ENCODE results near the gene NLK.
"Not testable (repeated sequence)": the region's sequence is repeated elsewhere in the genome, so short reads cannot be mapped to it uniquely, and the experiment has no call there.

NLK gene

GRCh38 chr17:28206292-28206691 lies 163.8 kb downstream of the NLK start:
- no peak for DNase-seq

DNA sequence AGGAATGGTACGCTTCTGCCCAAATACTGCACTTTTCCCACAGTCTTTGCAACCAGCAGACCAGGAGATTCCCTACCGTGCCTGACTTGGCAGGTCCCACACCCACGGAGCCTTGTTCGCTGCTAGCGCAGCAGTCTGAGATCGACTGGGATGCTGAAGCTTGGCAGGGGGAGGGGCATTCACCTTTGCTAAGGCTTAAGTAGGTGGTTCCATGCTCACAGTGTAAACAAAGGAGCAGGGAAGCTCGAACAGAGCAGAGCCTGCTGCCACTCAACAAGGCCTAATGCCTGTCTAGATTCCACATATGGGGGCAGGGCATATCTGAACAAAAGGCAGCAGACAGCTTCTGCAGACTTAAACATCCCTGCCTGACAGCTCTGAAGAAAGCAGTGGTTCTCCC lies 169.3 kb downstream of the NLK start:
- no peak for DNase-seq

GRCh38 chr17:28213578-28213977 lies 171.1 kb downstream of the NLK start:
- not testable (repeated sequence) for DNase-seq

DNA sequence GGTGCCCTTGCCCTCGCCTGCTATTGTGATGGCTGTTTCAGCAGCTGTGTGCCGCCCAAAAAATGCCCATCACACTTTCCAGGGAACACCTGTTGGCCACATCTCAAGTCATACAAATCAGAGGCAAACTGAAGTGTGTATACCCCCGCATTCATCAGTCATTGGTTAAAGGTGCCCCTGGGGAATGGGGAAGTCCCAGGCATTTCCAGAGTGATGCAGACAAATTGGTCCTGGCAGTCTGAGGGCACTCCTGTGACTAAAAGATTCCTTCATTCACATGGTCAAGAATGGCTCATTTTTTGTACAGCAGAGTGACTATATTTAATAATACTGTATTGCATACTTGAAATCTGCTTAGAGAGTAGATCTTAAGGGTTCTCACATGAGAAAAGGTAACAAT lies 173.6 kb downstream of the NLK start:
- no peak for DNase-seq

DNA sequence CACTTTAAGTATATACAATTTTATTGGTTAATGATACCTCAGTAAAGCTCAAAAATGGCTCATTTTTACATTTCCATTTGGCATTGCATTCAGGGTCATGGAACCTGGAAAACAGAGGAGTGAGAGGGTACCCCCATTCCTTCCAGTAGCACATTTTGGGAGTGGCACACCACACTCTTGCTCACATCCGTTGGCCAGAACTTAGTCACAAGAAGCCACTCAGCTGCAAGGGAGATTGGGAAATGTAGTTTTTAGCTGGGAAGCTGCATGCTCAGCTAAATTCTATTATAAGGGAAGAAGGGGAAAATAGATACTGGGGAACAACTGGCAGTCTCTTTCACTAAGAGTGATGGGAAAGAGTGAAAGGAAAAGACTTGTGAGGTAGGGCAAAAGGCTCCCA lies 174.1 kb downstream of the NLK start:
- no peak for DNase-seq

DNA sequence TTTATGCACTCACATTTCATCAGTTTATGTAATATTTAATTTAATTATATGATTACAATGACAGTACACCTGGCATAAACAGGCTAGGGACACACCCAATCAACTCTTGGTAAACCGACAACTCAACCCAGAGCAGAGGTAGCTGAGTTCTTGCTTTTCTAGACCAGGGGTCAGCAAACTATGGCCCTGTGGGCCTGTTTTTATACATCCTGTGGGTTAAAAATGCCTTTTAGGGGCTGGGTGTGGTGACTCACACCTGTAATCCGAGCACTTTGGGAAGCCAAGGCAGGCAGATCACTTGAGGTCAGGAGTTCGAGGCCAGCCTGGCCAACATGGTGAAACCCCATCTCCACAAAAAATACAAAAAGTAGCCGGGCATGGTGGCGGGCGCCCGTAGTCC lies 177.3 kb downstream of the NLK start:
- DNase-seq: no peak

DNA sequence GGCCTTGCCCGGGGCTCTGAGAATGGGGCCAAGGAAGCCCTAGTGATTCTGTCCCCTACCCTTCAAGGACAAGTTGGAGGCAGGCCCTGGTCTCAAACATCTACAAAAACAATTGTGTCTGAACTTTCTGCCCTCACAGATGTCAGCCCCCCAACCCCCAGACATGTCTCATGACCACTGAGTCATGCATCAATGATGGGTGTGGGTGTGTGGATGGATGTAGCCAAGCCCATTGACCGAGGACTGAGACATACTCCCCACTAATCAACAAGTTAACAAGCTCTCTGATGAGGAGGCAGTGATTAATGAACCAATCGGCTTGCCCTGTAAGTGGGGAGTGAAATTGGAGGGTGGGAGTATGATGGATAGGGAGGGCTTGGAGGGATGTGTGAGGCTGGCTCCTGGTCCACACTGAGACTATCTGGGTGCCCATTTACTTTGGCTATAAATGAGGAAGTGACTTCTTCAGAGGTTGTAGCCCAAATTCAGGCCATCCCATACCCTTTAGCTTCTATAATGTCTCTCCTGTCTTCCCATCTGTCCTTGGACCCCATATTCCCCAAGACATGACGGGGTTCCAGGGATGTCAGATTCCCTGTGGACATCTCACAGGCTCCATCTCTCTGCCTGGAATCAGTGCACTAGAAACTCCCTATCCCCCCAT lies 179.4 kb downstream of the NLK start:
- DNase-seq: no peak

DNA sequence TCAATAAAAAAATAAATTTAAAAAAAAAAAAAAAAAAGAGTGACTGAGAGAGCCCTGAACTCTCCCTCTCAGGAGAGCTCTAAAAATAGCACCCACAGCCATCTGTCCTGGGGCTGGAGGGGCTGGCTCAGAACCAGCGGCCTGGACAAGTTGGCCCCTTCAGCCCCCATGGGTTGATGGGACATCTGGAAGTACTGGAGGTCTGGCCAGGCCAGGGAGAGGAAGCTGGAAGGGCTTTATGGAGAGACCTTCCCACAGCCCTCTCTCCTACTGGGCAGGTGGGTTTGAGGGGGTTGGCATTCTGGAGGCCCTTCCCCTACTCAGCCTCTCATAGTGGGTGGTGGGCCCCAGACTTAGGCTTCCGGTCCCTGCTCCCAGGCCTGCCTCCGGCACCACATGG lies 182.8 kb downstream of the NLK start:
- DNase-seq: no peak

DNA sequence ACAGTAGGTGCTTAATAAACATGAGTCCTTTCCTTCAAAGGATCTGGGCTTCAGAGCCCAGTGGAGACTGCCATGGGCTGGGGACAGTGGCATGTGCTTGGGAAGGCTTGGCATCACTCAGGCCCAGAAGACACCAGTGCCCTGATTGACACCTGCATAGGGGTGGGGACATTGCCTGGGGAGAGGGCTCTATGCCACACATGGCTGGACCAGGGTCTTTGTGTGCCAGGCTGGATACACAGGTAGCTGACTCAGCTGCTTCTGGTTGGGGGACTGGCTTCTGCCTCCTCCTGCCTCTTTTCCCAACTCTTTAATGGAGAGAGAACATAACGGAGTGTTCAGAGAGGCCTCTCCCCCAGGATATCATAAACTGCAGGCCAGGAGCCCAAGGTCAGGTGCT lies 183.4 kb downstream of the NLK start:
- DNase-seq: no peak

GRCh38 chr17:28226563-28227315 lies 184.3 kb downstream of the NLK start:
- DNase-seq: no peak

GRCh38 chr17:28227316-28228108 lies 185.0 kb downstream of the NLK start:
- DNase-seq: no peak

GRCh38 chr17:28228109-28228840 lies 185.8 kb downstream of the NLK start:
- DNase-seq: no peak

- DNase-seq: no peak
Measured at GRCh38 chr17:28228986-28229729, 186.7 kb downstream of the NLK start.

DNA sequence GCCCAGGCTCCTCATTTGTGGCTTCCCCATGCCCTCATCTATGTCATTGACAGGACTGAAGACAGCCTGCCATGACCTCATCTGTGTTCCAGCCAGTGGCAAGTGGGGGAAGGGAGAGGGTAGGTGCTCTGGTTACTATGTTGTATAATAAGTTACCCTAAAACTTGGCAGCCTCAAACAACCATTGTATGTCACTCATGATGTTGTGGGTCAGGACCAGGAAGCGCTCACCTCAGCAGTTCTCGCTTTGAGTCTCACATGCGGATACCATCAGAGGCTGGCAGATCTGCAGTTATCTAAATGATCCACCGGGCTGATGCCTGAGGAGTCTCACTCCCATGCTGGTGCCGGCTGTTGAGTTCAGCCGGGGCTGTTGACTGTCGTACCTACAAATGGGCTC lies 187.5 kb downstream of the NLK start:
- DNase-seq: no peak

- DNase-seq: not testable (repeated sequence)
Measured at GRCh38 chr17:28230607-28231006, 188.1 kb downstream of the NLK start.

DNA sequence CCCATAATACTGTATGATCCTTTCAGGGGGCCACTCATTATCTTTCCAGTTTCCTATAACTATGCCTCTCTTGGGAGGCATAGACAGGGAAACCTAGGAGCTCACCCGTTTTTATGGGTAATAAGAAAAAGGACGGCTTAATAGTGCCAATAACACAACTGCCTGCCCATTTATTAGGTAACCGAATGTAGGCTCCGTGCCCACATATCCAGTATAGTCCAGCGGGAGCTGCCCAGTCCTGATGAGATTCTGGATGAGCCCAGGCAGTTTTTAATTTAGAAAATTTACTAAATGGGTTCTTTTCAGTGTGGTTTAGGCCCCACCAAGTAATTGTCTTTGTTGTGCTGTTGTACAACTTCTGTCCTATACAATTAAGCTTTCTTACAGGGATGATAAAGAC lies 189.1 kb downstream of the NLK start:
- DNase-seq: not testable (repeated sequence)

- DNase-seq: not testable (repeated sequence)
Measured at GRCh38 chr17:28232966-28233870, 190.7 kb downstream of the NLK start.

- DNase-seq: not testable (repeated sequence)
Measured at GRCh38 chr17:28233872-28234856, 191.7 kb downstream of the NLK start.

DNA sequence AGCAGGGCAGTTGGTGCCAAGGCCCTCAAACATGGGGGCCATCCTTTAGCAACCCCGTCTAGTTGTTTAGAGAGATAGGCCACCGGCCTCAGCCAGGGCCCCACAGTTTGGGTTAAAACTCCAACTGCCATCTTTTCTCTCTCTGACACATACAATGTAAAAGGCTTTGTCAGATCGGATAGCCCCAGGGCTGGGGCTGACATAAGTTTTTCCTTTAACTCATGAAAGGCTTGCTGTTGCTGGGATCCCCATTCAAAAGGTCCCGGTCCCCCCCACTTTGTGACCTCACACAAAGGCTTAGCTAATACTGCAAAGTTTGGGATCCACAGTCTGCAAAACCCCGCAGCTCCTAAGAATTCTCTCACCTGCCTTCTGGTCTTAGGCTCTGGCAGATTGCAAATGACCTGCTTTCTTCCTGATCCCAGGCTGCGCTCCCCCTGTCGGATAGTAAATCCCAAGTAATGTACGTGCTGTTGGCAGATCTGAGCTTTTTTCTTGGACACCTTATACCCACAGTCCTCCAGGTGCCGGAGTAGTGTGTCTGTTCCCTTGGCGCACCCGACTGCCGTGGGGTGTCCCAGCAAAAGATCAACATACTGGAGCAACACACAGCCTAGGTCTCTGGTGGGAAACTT lies 192.7 kb downstream of the NLK start:
- not testable (repeated sequence) for DNase-seq
